Activated CD4-positive, alpha-beta T cell treated with anti-CD3 and anti-CD28 coated beads, Interleukin-2, Interleukin-4, amounts not matched to agents 100 ng/mL and 50 ng/mL, durations not matched to agents 16 hours and 8 hours (primary cell): ENCODE measurements around the gene LRTM2.
"Not testable (repeated sequence)": the region's sequence is repeated elsewhere in the genome, so short reads cannot be mapped to it uniquely, and the experiment has no call there.

Experiments
- DNase-seq: peaks from one replicate; pipeline ENCODE4 v3.0.0-alpha.2; 2020; ENCODE audit warnings: low spot score

Gene LRTM2

DNA sequence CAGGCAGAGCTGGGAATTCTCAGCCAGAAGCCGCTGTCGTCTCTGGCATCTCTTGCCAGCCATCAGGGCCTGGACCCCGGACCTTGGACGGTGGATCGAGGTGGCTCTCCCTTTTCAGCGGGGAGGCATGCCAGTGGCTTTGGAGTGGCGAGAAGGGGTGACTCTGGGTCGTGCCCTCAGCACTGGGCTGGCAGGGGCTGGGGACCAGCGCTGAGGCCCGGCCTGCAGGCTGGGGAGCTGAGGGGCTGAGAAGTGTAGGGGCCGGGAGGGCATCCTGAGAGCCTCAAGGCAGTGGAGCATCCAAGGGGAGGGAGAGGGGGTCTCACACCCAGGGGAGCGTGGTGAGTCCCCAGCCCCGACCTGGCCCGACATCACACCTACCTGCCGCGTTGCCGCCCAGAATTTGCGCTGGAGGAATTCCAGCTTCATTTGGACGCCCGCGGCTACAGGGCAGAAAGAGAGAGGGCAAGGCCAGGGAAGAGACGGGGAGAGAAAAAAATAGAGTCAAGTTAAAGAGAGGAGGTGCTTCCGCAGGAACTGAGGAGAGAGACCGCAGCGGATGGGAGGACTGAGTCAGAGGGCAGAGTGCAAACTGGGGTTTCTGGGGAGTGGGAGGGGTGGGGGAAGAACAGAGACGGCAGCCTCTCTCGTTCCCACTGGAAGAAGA, 9.0 kb upstream of the LRTM2 start:
- peak; percentile 52 for DNase-seq

DNA sequence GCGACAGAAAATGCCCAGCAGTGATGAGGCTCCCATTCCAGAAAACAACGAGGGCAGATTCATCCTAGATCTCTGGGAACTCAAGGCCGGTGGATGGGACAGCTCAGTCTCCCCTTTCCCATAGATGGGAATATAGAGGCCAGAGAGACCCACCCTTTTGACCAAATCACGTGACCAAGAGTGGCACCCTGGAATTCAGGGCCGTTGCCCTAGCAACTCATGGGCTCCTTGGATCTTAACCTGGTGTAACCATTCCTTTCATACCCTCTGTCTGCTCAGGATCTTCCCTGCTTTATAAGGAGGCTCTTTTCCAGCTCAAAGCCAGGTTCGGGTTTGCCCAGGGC, 8.4 kb upstream of the LRTM2 start:
- DNase-seq, result no peak

DNA sequence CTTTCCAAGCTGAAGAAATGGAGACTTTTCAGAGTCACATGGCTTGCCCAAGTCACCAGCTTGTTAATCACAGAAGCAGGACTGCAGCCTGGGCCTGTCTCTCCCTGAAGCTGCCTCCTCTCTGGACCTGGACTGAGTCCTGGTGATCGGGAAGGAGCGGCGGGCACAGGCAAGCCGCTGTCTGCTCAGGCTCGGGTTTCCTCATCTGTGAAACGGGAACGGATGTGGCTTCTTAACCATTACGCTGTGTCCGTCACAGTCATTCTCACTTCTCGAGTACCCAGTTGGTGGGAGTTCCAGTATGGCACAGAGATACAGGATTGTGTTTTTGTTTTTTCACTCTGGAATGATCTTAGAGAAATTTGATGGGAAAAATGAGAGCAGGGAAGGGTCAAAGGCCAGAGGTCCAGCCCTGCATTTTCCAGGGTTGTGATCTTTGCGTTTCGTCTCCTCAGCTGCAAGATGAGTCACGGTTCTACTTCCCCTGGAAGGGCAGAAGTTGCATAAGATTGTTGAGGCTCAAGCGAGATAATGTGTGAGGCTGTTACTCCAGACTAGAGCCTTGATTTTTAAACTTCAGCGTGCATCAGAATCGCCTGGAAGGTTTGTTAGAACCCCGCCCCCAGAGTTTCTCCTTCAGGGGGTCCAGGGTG, 7.6 kb upstream of the LRTM2 start:
- no peak for DNase-seq

DNA sequence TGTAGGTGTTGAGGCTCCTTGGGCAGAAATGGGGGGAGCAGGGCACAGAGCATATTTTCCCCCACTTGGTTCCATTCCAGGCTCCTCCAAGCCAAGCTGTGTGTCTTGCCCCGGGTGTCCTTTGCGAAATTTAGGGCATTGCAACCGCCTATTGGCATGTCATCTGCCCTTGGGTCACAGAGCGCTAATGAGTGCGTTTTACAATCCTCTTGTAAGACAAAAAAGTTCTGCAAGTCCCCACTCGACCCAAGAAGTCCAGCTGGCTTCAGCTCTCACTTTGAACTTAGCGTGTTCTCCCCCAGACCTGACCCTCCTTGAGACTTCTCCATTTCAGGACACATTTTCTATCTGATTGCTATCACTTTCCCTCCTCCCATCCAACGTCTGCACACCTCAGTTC, 6.1 kb upstream of the LRTM2 start:
- no peak for DNase-seq

DNA sequence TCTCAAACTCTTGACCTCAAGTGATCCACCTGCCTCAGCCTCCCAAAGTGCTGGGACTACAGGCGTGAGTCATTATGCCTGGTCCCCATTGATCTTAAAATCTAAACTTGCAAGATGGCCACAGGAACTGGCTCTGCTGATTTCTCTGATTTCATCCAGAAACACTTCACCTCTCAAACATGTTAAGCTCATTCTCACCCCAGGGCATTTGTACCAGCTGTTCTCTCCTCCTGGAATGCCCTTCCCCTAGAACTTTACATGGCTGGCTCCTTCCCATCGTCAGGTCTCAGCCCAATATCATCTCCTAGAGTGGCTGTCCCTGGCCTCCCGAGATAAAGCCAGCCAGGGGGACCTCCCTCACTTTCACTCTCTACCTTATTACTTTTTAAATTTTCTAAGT, 5.3 kb upstream of the LRTM2 start:
- DNase-seq, result no peak

DNA sequence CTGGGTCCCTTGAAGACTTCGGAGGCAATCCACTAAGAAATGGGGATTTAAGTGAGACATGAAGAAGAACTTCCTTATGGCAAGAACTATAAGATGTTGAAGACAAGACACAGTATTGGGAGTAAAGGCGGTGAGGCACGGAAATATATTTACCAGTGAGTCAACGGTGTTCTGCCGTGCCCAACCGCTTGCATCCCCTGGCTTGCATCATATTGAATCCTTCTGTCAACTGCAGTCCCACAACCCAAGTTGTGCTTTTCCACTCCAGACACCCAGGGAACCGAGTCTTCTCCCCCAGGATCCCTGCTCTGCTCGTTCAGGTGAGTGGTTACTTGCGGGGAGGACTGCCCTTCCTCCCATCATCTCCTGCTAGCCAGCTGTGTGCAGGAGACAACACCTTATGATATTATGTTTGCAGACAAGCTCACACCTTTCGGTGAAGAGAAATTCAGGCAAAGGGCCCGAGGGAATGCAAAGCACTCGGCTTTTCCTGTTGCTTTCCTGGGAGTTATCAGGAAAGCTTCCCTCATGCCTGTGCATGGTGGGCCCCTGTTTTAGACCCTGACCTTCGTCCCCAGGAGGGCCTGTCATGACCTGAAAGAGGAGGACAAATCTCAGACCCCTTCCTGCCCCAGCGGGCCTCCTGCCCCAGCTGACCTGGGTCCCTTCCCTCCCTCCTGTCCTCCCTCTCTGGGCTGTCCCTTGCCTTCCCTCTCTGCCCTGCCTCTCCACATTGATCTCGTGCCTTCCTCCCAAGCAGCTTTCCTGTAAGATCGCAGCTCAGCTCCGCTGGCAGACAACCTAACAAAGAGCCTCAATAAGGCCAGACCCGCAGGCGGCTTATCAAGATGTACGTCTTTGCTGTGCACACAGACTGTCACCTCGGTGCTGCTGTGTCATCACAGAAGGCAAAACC, 4.3 kb upstream of the LRTM2 start:
- DNase-seq, result no peak

DNA sequence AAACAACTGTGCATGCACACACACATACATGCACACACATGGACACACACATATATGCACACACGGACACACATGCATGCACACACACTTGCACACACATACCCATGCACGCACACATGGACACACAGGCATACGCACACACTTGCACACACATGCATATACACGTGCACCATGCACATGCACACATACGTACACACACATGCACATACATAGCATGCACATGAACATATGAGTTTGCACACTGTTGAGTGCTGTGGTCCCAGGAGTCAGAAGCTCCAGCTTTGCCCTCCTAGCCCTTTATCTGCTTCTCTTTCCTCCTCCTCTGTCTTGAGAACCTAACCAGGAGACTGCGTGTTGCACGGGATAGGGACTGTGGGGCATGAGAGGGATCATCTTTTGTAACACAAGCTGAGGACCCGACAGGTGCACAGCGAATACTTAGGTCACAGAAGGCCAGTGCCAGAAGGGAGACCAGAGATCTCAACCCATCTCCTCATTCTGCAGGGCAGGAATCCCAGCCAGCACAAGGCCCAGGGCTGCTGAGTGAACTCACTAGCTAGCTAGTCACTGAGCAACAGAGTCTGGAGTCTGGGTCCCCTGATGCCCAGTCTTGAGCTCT, 3.5 kb upstream of the LRTM2 start:
- no peak for DNase-seq

DNA sequence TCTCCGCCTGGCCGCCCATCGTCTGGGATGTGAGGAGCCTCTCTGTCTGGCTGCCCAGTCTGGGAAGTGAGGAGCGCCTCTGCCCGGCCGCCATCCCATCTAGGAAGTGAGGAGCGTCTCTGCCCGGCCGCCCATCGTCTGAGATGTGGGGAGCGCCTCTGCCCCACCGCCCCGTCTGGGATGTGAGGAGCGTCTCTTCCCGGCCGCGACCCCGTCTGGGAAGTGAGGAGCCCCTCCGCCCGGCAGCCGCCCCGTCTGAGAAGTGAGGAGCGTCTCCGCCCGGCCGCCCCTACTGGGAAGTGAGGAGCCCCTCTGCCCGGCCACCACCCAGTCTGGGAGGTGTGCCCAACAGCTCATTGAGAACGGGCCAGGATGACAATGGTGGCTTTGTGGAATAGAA, 2.4 kb upstream of the LRTM2 start:
- not testable (repeated sequence) for DNase-seq

DNA sequence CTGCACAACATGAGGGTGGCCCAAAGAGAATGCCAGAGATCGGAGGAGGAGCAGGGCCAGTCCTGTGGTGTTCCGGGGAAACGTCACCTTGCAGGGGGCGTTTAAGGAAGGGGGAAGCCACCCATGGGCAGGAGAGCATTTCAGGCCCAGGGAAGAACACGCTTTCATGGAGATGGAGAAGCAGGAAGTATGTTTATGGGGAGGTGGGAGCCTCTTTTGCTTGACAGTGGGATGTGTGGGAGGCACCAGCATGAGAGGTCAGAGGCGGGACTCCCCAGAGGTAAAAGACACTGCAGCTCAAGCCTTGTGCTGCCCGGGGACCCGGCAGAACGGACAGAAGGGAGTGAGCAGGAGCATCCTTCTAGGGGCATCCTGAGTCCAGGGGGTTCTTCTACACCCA, 1.3 kb upstream of the LRTM2 start:
- DNase-seq, result no peak

DNA sequence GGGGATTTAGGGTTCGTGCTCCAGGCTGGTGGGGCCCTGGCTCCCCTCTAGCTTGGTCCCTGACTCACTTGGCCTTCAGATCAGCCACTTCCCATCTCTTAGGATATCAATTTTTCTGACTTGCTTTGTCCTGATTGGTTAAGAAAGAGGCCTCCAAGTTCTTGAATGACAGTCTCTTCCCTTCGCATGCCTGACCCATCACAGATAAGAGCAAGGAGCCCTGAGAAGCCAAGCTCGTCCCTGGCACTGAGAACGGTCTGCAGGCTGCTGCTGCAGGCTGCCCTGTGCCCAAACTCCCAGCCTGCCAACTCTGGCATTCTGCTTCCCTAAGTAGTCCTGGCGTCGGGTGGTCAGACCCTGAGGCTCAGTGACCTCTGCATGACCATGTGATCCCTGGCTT, 794 bp upstream of the LRTM2 start:
- DNase-seq, result no peak

DNA sequence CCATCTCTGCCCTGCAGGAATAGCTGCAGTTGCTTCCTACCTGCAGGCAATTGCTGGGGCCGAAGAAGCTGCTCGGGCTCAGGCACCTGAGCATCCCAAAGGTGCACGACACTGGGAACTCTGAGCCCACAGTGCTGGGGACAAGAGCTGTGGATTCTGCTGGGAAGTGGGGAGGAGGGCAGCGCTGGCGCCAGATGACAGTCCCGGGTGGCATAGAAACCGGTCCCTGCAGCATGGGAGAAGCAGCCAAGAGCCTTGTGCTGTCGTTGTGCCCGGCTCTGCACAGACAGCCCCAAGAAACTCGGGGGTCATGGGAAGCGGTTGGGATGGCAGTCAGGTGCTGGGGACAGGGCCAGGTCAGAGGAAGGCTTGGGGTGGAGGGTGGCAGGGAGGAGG, 529 bp downstream of the LRTM2 start:
- DNase-seq, result no peak

DNA sequence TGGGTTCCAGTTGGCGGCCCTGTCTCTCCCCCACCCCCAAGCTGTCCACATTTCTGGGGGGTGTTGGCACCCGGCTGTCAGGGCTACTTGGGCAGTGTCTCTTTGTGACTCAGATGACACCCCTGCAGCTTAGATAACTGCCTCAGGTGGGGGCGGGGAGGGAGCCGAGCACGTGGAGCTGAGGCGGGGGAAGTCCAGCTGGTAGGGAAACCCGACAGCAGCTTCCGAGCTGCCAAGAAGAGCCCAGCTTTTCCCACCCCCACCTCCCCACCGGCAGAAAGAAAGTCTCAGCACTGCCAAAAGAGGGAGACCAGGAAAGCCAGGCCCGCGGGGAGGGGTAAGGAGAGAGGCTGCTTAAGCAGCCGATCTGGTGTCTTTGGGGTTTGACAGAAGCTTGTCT, 1.4 kb downstream of the LRTM2 start:
- DNase-seq, result no peak

DNA sequence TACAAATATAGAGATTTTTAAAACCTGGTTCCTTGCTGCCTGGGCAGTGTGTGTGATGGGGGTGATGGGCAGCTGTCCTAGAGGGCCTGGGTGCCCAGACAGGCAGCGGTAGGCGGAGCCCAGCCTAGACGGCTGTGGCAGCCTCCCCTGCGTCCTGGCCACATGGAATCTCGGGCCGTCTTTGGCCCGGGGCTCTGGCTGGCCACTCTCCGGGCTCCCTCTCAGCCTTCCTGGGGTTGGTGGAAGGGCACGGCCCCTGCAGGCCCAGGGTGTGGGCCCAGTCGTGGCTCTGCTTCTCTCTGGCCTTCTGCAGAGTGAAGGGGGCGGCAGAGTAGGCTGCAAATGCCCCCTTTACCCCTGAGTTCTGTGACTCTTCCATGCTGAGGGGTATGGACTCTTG, 2.3 kb downstream of the LRTM2 start:
- DNase-seq, result no peak

DNA sequence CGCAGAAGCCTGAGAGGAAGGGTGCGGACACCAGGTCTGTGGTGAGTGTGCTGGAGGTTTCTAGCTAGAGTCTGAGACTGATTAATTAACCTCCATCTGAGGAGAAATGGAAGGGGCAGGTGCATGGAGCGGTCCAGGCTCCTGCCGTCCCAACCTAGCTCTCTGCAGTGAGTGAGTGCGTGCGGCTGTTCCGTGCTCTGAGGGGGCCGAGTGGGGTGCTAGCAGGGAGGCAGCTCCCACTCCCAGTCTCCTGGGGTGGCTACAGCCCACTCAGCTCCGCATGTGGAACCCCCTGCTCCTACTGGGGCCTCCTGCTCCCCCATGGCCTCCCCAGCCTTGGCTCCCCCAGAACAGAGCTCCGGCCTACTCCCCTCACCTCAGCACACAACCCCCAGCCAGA, 2.9 kb downstream of the LRTM2 start:
- no peak for DNase-seq

DNA sequence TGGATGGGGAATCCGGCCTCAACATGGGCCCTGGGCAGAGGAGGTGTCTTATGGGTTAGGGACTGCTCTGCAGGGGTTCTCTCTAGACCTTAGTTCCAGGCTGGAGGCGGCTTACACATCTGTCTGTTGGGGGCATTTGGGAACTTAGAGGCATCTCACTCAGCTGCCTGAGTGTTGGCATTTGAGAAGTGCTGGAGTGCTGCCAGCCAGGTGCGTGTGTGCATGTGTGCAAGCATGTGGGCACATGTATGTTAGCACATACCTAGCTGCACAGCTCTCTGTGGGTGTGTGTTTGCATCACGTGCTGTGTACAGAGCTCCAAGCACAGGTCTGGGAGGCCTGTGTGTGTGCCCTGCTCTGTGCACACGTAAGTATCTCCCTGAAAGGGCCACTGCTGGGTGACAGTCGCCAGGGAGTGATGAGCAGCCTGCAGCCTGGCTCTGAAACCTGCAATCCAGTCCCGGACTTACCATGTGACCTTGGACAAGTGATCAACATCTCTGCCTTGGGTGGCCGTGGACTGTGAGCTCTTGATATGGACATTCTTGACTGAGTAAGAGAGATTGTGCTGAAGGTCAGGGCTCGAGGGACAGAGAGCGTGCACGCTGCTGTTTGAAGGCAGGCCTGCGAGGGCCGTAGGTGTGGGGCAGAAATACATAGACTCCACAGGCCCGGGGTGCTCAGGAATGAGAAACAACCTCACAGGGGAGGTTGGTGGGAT, 5.2 kb downstream of the LRTM2 start:
- DNase-seq, result no peak

DNA sequence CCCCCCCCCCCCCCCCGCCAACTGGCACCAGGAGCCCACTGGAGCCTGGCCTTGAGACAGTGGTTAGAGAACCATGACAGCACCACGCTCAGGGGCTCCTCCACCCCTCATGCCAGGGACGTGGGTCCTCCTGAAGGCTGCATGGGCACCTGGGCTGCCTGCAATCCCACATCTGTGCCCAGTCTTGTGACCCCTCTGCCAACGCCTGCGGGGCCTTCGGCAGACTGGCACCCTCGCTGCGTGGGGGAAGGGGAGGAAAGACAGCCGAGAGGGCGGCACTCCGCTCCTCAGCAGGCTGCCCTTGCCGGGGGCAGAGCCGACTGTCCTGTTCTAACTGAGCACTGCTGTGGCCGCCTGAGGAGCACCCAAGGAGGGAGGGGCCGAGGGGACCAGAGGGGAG, 6.0 kb downstream of the LRTM2 start:
- no peak for DNase-seq

DNA sequence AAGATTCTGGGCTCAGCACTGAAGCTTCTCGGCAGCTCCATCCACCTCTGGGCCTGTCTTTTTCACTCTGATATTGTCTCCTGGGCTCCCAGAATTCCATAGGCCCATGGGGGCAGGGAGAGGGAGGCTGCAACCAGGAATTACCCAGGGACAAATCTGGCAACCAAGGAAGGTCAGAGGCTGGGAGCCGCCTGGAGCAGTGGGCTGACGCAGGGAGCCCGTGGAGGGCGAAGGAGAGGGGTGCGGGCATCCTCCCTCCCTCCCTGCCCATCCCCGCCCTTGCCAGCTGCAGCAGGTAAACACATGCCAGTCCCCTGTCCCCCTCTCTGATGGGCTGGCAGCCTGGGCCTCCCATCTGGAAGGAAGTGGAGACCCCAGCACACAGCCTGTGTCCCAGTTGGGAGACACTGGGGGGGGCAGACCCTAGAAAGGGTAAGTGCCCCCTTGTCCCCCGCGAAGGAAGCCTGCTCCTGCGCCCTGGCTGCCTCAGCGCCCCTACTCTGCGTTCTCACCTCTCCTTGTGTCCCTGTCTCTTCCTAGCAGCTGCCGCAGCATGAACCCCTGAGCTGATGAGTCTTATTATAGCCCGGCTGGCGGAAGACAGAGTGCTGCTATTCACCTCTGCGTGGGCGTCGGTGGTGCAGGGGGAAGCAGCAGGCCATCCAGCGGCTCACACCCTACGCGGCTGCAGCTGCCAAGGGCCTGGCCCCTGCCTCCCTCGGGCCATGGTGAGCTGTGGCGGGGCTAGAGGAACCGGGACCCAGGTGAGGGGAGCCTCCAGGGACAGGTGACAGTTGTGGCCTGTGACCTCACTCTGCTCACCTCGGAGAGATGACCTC, 6.7 kb downstream of the LRTM2 start:
- no peak for DNase-seq

DNA sequence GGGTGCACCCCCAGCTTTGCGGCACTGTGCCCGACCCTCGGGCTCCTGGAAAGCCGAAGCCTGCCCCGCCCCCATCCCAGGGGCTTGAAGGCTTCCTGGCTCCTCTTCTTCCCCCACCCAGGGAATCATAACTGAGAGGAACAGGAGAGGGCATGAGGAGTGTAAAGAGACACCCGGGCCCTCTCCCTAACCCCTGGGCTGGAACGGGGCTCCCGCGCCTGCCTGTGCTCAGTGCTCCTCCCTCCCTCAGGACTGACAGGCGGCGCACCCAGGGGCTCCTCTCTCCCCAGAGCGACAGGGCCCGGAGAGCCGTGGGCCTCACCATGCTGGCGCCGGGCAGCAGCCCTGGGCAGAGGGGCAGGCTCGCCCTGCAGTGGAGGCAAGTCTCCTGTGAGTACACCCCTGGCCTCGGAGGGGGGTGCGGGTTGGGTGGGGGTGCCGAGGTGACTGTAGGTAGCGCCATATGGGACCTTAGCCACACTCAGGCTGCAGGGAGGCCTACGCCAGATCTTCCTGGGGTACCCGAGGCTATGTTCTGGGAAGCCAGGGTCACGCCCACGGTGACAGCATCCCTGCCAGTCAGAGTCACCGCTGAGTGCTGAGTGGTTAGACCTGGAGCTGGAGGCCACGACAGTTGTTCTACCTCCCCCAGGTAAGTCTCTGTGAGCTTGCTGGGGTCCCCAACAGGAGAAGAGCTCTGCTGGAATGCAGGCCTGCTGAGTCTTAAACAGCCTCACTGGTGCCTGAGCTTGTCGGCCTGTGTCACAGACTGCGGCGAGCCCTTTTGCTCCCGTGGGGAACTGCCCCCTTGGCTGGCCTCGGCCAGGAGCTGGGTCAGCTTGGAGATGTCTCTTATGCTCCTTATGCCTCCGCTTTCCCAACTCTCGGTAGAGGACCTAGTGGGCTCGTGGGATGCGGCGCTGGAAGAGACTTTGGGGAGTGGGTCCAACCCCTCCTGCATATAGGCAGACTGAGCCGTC, 7.8 kb downstream of the LRTM2 start:
- DNase-seq, result no peak

DNA sequence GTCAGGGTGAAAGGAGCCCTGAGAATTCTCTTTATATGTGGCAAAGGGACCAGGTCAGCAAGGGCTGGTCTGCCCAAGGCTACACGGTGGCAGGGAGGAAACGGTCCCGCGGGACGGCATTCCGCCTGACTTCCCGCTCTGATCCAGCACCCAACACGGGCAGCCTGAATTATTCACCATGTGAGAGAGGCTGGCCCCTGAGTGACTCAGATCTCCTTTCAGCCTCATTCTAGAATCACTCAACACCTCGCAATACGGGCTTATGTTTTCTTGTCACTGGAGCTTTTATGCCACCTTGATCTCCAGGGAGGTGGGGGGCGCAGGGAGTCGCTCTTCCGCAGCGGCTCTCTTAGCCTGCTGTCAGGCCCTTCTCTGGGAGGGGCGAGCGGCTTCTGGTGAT, 8.5 kb downstream of the LRTM2 start:
- no peak for DNase-seq

DNA sequence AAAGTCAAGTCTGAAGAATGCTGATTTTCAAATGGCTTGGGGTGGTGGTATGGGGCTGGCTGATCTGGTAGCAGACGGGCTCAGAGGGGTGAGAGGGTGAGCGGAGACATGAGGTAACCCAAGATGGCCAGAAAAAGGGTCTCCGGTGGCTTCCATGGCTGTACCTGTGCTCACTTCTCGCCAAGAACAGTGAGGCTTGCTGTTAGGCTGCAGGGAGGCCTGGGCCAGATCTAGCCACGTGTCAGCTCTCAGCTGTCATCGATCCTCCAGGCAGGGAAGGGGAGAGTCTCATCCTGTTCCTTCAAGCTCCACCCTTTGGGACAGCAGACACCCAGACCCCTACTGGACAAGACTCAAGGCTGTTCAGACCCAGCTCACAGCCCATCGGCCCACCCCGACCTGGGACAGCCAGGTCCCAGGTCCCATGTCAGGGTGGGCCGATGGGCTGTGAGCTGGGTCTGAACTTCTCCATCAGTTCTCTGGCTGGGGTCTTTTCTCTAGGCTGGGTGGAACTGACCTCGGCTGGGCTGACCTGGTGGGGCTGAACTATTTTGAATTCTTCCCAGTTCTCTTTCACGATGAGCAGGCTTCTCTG, 9.0 kb downstream of the LRTM2 start:
- no peak for DNase-seq
